ENCODE data around the gene SLC6A18. TPM values are rescaled to one million over a fixed set of nuclear protein-coding genes. Genes with fewer than 3 reads are reported as not detected.
"Not testable (repeated sequence)": the region's sequence is repeated elsewhere in the genome, so short reads cannot be mapped to it uniquely, and the experiment has no call there.

Gene SLC6A18
- total RNA-seq, 1 experiment from 2014 or later = not detected

GRCh38 chr5:1283729-1284041 is 58.5 kb downstream of the SLC6A18 start:
- DNase-seq (ENCODE audit: extremely low read depth, low read depth) = not testable (repeated sequence)

GRCh38 chr5:1284336-1284970 is 59.3 kb downstream of the SLC6A18 start:
- DNase-seq (ENCODE audit: extremely low read depth, low read depth) = not testable (repeated sequence)

GRCh38 chr5:1285141-1285540 is 60.0 kb downstream of the SLC6A18 start:
- no peak for DNase-seq (ENCODE audit: extremely low read depth, low read depth)

GRCh38 chr5:1285883-1286291 is 60.7 kb downstream of the SLC6A18 start:
- no peak for DNase-seq (ENCODE audit: extremely low read depth, low read depth)

- no peak for DNase-seq (ENCODE audit: extremely low read depth, low read depth)
Observed at GRCh38 chr5:1288439-1289335, 63.5 kb downstream of the SLC6A18 start.

- not testable (repeated sequence) for DNase-seq (ENCODE audit: extremely low read depth, low read depth)
Observed at GRCh38 chr5:1289559-1289958, 64.4 kb downstream of the SLC6A18 start.

- not testable (repeated sequence) for DNase-seq (ENCODE audit: extremely low read depth, low read depth)
Observed at GRCh38 chr5:1290956-1291355, 65.8 kb downstream of the SLC6A18 start.

GRCh38 chr5:1291611-1292080 is 66.5 kb downstream of the SLC6A18 start:
- DNase-seq (ENCODE audit: extremely low read depth, low read depth) = no peak

- no peak for DNase-seq (ENCODE audit: extremely low read depth, low read depth)
Observed at GRCh38 chr5:1292139-1292538, 67.0 kb downstream of the SLC6A18 start.

GRCh38 chr5:1292846-1293415 is 67.8 kb downstream of the SLC6A18 start:
- no peak for DNase-seq (ENCODE audit: extremely low read depth, low read depth)

GRCh38 chr5:1293416-1294205 is 68.4 kb downstream of the SLC6A18 start:
- DNase-seq (ENCODE audit: extremely low read depth, low read depth) = no peak

- DNase-seq (ENCODE audit: extremely low read depth, low read depth) = no peak
Observed at GRCh38 chr5:1294206-1294834, 69.1 kb downstream of the SLC6A18 start.

GRCh38 chr5:1294835-1295649 is 69.9 kb downstream of the SLC6A18 start, which contains the start of gene TERT:
TSS of gene TERT (minus strand) at chr5:1295068. CDS start at chr5:1294989, 79 bp downstream.
- peak; percentile 26 for DNase-seq (ENCODE audit: extremely low read depth, low read depth)

- no peak for DNase-seq (ENCODE audit: extremely low read depth, low read depth)
Observed at GRCh38 chr5:1295650-1296037, 70.5 kb downstream of the SLC6A18 start.

Other genes with a start within 250 kb of the SLC6A18 start
- gene NKD2, start 216.6 kb upstream of the SLC6A18 start, total RNA-seq (2014; rRNA removed; shearing (Covaris generic)) = 3.3 and 5.0 TPM in 2 replicates
- 7.2 and 9.0 TPM in 2 replicates for gene SLC12A7, start 113.3 kb upstream of the SLC6A18 start, total RNA-seq (2014; rRNA removed; shearing (Covaris generic))
- not detected in 2 replicates for gene SLC6A19, start 23.8 kb upstream of the SLC6A18 start, total RNA-seq (2014; rRNA removed; shearing (Covaris generic))
- gene TERT, start 69.7 kb downstream of the SLC6A18 start, total RNA-seq (2014; rRNA removed; shearing (Covaris generic)) = 1.5 and 2.1 TPM in 2 replicates
- 255 and 278 TPM in 2 replicates for gene CLPTM1L, start 119.7 kb downstream of the SLC6A18 start, total RNA-seq (2014; rRNA removed; shearing (Covaris generic))
- gene SLC6A3, start 220.1 kb downstream of the SLC6A18 start, total RNA-seq (2014; rRNA removed; shearing (Covaris generic)) = not detected in 2 replicates

Data from NCI-H460 (cell line).